RPMI7951 (cell line): ENCODE results near the gene LIMS2. TPM values are rescaled to one million over a fixed set of nuclear protein-coding genes. Genes with fewer than 3 reads are reported as not detected.

Experiments used
- DNase-seq: peaks from one replicate; pipeline ENCODE4 v3.0.0-alpha.2; 2012; ENCODE audit warnings: low read depth
- total RNA-seq: library from RNA; depleted of rRNA; stranded (reverse); fragments of >200 nt; shearing (Covaris generic); gene quantifications from 2 replicates; pipeline ENCODE4 v1.2.3, GENCODE V29; 2014

Gene LIMS2
- total RNA-seq, 1 experiment from 2014 or later, result 3.8 TPM

DNA sequence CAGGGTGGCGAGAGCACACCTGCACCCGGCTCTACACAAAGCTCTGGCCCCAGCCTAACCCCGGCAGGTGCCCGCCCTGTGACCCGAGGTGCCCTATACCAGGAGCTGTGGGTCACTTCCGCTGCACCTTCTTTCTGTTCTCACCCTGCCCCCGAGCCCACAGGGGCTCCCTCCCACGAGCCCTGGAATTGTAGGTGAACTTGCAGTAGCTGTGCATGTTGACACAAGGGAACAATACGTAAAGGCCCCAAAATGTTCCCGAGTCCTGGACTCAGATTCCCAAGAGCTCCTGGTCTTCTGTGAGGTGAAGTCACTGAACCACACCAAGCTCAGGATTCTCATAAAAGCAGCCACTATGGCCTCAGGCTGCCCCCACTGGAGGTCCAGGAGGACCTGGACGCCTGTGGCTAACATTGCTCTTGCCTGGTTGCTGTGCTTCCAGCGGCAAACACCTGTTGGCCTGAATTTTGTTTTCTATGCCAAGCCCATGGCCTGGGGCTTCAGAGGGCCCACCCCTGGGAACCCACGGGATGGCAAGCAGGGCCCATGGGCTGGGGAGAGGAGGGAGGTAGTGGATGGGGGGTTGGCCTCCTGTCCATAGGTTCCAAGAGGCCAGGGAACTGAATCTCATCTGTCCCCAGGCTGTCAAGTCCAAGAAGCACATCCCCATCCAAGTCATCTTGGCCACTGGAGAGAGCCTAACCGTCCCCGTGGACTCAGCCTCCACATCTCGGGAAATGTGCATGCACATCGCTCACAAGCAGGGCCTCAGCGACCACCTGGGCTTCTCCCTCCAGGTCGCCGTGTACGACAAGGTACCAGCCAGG lies 52.6 kb downstream of the LIMS2 start:
- no peak for DNase-seq

DNA sequence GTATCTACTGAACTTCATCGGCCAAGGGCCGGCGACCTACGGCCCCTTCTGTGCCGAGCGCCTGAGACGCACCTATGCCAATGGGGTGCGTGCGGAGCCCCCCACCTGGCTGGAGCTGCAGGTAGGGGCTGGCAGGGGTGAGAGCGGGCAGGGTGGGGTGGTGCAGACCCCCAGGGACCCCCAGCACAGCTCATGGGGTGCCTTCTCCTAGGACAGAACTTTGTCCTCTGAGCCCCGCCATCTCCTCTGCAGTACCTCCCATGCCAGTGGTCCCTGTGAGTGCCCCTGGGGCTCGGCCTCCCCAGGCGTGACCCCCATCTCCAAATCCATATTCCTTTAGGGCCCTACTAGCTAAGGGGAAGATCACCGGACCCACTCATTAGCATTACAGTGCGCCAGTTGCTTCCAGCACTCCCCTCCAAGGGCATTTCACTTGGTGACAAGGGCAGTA lies 53.3 kb downstream of the LIMS2 start:
- DNase-seq, result no peak

DNA sequence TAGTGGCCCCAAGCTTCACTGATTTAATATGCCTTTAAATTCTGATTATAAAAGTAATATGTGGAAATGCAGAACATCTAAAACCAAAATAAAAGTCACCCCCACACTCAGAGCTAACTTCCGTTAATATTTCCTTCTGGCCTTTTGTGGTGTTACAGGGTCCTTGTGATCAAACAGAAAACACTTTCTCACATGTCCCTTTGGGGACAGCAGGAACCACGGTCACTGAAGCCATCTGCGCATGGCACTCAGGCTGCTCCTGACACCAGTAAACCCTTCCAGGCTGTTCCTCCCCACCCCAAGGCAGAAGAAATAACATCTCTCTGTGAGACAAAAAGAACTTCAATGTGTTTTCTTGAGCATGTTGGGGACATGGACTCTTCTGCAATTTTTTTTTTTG lies 54.5 kb downstream of the LIMS2 start:
- DNase-seq, result no peak

DNA sequence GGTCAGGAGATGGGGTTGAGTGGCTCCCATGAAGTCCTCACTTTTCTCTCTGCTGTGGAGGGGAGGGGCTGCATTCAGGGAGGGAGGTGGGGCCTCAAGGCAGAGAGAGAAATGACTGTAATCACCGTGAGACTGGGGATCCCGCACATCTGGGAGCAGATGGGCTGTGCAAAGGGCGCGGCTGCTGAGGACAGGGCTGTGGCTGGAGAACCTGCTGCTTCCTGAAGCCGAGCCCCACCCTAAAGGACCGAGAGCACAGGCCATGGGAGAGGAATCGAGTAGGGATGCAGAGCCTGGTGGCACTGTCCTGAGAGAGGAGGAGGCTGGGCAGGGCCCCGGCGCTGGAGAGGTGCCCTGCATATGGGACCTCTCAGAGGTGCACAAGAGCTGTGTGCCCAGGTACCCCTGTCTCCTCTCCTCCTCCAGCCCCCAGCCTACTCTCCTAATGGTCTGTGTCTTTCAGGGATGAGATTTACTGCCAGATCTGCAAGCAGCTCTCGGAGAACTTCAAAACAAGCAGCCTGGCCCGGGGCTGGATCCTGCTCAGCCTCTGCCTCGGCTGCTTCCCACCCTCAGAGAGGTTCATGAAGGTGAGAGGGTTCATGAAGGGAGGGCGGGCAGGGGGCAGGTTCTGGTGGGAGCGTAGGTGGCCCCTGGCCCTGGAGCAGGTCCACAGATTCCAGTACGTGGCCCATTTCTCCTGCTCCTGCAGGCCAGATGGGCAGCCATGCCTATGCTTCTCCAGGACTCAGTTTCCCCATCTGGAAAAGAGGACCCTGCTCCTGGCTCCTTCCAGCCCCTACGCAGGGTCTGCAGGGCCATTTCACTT lies 55.2 kb downstream of the LIMS2 start:
- DNase-seq, result peak; percentile 79

DNA sequence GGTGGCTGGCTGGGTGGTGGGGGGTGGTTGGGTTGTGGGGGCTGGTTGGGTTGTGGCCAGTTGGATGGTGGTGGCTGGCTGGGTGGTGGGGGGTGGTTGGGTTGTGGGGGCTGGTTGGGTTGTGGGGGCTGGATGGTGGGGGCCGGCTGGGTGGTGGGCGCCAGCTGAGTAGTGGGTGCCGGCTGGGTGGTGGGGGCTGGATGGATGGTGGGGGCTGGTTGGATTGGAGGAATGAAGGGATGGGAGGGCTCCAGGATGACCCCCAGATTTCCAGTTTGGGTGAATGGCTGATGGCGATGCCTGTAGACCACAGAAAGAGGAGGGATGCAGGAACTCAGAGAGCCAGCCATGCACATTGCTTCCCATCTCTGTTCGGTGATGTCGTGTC lies 56.1 kb downstream of the LIMS2 start:
- DNase-seq, result no peak

DNA sequence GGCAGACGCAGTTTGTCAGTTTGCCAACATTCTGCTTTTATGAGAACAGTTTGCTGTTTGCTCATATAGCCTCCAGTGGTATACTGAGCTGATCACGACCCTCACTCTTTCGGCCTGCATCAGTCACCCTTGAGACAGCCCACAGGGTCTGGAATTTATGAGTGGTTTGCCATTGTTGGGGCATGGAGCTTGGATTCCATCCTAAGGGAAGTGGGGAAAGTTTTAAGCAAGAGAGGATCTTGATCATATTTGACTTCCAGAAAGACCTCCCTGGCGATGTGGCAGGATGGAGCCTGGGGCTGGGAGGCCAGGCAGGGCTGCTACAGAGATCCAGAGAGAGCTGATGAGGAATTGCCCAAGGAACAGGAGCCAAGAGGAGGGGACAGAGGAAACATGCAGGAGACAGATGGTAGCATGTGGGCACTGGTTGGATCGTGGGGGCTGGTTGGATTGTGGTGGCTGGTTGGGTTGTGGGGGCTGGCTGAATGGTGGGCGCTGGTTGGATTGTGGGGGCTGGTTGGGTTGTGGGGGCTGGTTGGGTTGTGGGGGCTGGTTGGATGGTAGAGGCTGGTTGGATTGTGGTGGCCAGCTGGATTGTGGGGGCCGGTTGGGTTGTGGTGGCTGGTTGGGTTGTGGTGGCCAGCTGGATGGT lies 56.7 kb downstream of the LIMS2 start:
- DNase-seq, result peak; percentile 80

DNA sequence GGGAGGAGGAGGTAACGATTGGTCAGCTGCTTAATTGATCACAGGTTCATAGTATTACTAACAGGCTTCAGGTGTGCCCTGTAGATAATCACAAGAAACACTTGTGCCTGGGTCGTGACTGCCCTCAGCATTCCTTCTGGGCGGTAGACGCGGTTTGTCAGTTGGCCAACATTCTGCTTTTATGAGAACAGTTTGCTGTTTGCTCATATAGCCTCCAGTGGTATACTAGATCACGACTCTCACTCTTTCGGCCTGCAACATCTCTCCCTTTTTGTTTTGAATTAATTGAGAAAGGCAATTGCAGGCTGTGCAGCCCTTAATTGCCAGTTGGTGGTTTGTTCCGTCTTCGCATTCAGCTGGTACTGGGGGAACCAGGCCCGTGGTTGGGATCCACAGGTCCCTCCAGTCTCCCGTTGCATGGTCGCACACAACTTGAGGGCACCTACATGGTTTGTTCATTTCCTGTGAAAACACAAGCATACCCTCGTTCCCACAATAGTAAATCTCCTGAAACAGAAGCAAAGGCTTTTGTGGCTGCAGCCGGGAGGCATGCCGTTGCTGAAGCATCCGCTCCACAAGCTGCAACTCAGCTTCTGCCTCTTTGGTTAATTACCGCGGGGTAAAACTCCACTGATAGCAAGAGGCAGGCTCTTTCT lies 59.7 kb downstream of the LIMS2 start:
- DNase-seq, result peak; percentile 97

DNA sequence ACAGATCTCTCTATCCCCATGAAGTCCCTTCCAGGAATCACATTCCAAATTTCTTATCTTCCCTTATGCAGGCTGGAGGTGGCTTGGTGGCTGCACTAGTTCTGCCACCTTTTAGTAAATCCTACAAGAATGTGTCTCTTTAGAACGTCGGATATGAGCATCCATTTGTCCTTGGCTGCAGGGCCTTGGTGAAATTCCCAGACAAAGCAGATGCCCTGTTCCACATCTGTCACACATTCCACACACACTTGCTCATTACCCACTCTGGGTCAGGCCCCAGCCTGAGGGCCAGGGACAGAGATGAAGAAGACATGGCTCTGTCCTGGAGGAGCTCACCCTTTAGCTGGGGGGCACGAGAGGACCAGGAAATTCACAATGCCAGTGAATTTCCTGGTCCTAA lies 60.6 kb downstream of the LIMS2 start:
- peak; percentile 99 for DNase-seq

DNA sequence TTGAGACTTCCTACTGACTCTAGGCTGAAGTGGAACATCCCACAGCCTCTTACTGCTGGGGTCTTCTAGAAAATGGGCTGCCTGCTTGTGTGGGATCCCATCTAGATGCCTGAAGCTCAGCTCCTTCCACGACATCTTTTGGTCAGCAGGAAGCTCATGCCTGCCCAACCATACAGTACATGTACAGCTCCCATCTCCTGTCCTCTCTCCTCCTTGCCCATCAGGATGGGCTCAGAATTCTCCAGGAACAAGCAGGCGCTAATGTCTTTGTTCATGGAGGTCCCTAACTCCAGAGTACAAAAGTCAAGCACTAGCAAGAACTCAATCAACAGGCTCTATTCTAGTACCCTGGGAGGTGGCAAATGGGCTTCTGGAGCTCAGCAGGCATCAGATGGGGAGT lies 61.1 kb downstream of the LIMS2 start:
- DNase-seq, result no peak

DNA sequence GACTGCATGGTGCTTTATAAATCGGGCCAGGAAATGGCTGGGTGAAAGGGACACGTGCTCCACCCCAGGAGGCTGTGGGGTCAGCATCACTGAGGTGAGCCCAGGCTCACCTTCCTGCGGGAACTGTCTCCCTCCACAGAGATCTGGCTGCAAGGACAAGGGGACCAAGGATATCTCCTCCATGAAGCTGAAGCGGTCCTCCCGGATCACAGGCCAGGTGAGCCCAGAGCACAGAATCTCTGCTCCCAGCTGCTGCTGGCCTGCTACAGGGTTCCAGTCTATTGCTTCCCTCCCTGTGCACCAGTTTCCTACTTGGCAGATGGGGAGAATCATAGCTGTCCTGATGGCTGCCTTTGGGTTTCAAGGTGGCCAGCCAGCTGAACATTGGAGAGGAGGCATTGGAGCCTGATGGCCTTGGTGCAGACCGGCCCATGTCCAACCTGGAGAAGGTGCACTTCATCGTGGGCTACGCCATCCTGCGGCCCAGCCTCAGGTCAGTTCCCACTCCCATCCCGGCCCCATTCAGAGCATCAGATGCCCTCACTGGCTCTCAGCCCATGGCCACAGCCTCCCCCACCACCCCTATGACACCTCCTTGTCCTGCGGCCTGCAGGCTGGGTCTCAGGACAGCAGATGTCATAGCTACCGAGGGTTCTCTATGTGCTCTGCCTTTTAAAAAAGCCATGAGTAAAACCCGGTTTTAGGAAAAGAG lies 63.1 kb downstream of the LIMS2 start:
- no peak for DNase-seq

DNA sequence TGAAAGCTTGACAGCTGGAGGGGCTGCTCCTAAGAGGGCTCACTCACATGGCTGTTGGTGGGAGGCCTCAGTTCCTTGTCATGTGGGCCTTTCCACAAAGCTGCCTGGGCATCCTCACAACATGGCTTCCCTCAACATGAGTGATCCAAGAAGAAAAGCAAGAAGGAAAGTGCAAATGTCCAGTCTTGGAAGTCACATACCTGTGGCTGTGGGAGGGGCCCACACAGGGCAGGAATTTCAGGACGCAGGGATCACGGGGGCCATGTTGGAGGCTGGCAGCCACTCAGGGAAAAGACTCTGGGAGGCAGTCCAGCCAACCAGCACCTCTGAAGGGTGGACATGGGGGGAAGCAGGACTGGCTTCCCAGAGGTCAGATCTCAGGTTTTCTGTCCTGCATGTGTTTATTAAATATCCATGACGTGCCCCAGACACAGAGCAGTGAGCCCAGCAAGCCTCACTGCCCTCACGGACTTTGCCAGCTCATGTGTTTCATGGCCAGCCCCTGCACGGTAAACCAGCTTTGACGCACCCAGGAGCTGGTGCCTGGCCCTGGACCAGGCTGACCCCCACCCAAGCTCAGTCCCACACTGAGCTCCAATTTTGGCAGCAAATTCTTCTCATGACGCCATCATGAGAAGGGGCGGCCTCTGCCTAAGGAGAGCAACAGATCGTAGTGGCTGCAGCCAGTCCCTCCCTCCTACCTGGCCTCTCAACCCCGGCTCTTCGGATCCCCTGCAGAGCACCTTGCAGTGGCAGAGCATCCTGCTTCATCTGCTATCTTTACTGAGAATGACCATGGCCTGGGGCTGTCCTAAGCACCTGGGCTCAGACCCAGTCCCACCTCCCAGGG lies 64.0 kb downstream of the LIMS2 start:
- DNase-seq, result no peak

DNA sequence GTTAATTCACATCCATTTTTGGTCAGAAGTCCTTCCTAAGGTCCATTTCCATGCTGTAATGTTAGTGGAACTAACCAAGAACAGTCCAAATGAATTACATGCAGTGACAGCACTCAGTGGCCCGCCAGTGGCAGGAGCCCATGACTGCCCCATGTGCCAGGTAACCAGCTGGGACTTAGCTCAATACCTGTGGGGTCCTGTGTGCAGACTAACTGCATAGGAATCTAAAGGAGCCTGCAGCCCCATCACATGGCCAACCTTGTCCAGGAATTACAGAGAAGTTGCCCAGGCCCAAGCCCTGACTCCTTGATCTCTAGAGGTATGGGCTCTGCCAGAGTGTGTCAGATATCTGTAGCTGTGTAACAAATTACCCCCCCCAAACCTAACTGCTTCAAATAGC lies 64.8 kb downstream of the LIMS2 start:
- no peak for DNase-seq

DNA sequence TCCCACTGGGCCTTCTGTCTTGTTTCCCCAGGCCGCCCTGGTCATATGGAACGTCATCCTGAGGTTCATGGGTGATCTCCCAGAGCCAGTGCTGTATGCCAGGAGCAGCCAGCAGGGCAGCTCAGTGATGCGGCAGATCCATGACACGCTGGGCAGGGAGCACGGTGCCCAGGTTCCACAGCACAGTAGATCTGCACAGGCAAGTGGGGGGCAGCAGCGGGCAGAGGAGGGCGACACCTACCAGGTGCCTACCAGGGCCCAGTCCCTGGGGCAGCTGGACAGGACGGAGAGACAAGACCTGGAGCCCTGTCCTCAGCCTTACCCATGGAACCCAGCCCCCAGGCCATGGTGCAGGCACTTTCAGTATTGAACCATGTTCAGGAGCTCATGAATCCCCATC lies 65.5 kb downstream of the LIMS2 start:
- no peak for DNase-seq

DNA sequence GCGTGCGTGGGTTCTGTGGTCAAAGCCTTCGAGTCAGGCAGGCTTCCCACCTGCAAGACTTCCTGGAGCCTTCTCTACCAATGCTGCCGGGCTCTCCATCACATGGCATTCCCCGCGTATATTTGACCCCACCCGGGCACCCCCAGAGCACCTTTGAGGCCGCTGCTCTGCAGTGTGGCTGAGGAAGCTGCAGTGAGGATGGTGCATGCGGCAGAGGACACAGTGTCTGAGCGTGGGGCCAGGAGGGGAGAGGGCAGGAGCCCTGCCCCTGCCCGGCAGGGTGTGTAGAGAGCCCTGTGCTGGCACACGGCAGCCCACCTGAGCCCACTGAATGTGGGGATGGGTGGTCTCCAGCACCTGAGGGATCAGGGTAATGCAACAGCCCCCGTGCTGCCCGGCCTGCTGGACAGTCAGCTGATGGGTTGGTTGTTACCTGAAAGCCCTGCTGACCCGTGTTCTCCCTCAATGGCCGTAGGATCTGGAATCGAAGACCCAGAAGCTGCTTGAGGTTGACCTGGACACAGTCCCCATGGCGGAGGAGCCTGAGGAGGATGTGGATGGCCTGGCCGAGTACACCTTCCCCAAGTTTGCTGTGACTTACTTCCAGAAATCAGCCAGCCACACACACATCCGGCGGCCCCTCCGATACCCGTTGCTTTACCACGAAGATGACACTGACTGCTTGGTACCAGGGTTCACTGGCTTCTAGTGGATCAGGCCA lies 66.1 kb downstream of the LIMS2 start:
- no peak for DNase-seq

DNA sequence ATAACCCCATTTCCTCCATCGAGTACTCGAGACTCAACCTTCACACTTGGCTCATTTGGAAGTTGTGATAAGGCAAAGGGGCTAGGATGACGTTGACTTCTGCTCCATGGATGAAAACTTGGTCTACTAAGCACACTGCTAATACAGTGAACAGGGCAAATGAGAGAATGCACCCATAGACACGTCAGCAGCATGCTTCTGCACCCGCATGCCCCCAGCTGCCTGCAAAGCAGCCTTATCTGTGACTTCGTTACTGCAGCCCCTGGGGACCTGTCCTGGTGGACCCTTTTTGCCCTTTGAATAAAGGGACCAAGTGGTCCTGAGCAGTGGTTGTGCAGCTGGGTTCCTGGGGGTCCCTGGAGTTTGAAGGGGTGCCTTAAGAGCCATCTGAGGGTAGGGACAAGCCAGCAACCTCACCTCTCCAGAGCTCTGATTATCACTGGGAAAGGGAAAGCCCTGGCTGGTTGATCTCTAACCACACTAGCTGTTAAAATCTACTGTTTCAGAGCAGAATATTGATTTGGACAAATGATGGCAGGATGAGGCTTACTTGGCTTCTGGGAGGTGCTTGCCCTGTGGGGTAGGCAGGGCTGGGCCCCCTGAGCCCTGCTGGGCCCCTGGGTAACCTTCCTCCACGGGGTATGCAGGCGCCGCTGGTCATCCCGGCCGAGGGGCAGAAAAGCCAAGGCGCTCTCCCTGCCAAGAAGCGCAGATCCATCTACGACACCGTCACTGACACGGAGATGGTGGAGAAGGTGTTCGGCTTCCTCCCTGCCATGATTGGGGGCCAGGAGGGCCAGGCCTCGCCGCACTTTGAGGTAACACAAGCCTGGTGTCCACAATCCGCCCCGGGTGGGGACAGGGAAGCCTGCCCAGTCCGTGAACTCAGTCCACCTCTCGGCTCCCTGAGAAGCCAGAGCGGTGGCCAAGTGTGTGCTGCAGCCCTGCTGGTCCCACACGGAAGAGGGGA lies 67.0 kb downstream of the LIMS2 start:
- no peak for DNase-seq

DNA sequence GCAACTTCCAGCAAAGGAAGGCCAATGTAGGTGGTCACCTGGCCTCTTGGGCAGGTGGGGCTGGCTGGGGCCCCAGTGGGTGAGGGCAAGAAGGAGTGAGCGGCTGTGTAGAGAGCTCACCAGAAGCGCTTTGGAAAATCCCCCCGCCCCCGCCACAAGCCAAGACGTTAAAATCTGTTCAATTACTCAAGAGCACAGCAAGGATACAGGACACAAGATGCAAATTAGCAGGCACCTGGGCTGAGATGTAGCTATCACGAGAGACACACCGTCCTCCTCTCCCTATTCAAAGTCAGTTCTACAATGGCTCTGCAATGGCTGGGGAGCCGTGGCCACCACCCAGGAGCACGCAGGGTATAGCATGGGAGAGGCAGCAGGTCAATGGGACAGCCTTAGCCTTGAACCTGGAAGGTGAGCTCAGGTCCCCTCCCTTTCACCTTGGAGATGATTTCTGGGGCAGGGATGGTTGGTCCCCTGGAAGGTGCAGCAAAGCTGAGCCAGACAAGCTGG lies 67.9 kb downstream of the LIMS2 start:
- DNase-seq, result no peak

DNA sequence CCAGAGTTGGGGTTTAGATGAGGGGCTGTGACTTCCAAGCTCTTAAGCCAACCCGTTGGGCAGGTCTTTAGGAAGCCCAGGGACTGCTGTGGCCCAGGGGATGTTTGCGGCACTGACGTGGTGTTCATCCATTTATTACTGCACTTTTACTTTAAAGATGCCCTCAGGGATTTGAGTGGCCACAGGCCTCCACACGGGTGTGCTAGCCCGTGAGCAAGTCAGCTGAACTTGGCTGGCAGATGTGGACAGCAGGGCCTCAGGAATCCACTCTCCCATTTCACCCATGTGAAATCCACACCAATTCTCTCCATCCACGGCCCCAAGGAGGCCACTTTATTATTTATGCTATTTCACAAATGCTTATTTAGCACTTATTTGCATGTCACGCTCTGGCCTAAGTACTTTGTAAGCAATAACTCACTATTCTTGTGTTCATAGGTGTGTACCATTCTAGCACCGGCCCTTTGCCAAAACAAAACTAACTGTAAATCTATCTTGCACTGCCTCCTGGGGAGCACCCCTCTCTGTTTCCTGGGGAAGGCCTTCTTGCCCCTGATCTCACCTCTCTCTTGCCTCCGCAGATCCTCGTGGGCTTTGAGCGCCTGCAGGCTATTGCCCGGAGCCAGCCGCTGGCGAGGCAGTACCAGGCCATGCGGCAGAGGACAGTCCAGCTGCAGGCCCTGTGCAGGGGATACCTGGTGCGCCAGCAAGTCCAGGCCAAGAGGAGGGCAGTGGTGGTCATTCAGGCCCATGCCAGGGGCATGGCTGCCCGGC lies 68.5 kb downstream of the LIMS2 start:
- peak; percentile 85 for DNase-seq
